ENCODE results near the gene PTMA.
"Not testable (repeated sequence)": the region's sequence is repeated elsewhere in the genome, so short reads cannot be mapped to it uniquely, and the experiment has no call there.

PTMA gene, protein sequence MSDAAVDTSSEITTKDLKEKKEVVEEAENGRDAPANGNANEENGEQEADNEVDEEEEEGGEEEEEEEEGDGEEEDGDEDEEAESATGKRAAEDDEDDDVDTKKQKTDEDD

DNA sequence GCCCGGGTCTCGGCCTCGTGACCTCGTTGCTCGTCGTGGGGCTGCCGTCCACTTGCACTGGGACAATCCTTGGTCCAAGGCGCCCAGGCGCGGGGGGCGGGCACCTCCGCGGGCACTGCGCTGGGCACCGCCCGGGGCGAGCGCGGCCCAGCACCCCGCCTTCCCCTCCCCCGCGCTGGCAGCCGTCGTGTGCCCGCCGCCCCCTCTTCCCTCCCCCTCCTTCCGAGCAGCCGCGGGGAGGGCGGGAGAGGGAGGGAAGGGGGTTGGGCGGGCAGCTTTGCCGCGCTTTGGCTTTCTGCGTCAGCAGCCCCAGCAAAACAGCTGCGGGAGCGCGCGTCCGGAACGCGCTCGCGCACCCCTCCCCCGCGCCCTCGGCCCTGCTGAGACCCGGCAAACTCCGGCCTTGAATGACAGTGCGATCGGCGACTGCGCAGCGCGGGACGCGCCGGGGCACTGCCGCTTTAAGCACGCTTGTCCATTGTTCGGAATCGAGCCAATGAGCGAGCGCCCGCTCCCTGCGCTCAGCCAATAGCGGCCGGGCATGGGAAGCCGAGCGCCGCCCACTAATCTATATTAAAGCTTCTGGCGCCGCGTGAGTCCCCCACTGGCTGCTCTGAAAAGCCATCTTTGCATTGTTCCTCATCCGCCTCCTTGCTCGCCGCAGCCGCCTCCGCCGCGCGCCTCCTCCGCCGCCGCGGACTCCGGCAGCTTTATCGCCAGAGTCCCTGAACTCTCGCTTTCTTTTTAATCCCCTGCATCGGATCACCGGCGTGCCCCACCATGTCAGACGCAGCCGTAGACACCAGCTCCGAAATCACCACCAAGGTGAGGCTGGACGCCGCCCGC is at the start of gene PTMA:
TSS of gene PTMA (plus strand) at position 599 of the 846 bp plus-strand sequence. CDS start at position 781, 182 bp downstream.
- DNase-seq, result peak; percentile 100

DNA sequence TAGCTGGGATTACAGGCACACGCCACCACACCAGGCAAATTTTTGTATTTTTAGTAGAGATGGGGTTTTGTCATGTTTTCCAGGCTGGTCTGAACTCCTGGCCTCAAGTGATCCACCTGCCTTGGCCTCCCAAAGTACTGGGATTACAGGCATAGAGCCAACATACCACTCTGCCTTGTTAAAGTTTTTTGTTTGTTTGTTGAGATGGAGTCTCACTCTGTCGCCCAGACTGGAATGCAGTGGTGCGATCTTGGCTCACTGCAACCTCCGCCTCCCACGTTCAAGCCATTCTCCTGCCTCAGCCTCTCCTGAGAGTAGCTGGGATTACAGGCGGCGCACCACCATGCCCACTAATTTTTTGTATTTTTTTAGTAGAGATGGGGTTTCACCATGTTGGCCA is 48.3 kb upstream of the PTMA start:
- not testable (repeated sequence) for DNase-seq

DNA sequence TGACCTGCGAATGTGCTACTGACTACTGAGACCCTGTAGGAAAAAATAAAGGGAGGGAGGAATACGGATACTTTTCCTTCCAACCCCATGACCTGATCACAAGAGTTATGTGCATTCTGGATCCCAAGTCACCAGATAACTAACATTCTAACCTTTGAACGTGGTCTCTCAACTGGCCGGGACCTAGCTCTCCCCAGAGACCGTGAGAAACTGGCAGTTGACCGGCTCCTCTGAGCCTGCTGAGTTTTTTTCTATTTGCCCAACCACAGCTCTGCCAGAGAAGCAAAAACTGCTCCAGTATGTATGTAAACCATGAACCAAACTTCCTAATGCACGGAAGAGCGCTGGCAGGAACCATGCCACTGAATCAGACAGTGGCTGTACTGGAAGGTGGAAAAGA is 47.5 kb upstream of the PTMA start:
- DNase-seq, result no peak

DNA sequence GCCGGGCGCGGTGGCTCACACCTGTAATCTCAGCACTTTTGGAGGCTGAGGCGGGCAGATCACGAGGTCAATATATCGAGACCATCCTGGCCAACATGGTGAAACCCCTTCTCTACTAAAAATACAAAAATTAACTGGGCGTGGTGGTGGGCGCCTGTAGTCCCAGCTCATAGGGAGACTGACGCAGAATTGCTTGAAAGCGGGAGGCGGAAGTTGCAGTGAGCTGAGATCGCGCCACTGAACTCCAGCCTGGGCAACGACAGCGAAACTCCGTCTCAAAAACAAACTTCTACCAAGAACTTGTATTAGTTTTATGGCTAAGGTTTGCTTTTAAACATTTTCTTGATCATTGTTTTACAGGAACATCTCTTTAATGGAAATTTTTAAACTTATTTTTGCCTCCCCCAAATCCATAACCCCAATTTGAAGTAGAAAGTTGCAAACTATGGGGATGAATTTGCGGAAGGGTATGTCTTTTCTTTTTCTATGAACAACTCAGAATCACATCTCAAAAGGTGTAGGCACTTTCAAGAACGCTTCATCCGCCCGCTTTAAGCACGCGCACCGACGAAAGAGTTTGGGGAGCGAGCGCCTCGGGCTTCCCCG is 46.8 kb upstream of the PTMA start:
- no peak for DNase-seq

DNA sequence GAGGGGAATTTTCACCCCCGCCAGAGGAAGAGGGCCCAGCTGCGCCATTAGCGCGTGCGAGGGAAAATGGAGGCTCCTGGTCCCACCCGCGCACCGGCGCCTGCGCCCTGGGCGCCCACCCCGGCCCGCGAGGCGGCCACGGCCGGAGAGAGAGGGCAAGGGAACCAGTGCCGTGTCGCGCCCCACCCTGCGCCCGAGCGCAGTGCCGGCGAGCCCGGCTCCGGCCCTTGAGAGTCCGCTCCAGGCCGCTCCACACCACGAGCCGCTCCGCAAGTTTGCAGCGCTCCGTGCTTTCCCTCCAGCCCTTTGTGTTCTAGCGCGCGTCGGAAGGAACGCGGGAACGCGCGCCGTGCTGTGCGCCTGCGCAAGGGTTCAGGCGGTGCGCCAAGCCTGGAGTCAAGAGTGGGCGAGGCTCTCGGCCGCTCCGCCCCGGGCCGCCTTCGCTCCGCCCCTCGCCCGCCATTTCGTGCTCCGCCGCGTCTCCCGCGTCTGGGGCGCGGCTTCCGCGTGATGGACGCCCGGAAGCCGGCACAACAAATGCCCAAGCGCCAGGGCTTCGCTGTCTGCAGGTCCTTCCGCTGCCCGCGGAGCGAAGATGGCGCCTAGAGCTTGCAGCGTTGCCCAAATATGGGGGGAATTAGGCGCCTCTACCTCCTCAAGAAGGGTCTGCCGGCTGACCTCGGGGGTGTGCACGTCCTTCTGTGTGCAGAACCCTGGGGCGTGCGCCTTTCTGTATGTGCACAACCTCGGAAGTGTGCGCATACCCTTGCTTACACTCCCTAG is 46.1 kb upstream of the PTMA start:
- peak; percentile 97 for DNase-seq

DNA sequence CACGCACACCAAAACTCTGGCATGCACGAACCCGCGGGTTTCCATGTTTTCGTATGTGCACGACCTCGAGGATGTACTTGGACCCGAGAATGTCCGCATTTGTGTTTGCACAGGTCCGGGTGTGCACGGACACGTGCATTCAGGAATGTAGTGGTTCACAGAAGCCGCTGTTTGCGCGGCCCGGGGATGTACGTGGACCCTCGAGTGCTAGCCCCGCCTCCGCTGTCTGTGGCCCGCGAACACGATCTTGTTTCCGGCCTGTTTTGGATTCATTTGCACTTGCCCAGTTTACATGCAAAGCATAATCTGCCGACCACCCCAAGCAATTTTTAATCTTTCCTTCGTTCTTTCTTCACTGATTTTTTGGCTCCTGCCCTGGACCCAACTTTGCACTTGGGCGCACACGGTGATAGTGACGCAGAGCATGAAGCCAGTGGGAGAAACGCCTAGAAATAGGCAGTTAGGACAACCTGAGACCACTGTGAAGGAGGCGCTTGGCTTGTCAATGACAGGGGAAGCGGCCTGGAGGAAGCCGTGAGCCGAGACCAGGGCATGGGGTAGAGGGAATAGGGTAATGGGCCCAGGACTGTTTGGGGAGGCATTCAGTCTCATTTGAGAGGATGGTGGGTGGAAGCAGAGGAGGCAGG is 45.4 kb upstream of the PTMA start:
- no peak for DNase-seq

DNA sequence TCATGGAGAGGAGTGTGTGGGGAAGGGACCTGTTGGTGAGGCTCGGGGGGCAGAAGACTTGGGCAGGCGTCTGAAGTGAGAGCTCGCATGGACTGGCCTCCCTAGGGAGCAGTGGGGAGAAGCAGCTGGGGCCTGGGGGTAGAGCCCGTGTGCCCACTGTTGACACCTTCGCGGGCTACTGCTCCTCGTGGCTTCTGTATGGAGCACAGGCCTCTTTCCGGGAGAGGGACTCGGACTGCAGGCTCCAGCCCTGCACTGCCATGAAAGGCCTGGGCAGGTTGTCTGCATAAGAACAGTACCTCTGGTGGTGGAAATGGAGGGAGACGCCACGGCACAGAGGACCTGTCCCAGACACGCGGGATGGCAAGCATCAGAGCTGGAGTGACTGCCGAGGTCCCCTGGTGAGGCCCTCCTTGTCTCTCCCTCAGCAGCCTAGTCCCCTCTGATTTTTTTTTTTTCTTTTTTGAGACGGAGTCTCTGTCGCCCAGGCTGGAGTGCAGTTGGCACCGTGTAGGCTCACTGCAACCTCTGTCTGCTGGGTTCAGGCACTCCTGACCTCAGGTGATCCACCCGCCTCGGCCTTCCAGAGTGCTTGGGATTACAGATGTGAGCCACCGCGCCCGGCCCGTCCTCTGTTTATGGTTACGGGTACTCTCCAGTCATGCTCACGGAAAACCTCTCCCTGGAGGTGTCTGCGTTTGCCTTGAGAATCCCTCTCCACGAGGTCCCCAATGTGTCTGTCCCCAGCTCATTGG is 44.7 kb upstream of the PTMA start:
- DNase-seq, result no peak

DNA sequence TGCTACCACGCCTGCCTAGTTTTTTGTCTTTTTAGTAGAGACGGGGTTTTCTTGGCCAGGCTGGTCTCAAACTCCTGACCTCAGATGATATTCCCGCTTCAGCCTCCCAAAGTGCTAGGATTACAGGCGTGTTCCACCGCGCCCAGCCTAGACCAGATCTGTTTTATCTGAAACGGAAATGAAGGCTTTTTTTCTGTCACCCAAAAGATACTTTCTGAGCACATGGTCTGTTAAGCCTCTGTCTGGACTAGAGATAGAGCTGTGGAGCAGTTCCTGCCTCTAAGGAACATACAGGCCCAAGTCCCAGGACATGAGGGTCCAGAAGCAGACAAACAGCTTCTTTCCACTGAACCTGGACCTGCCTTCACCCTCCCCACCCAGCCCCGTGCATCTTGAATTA is 43.6 kb upstream of the PTMA start:
- no peak for DNase-seq

DNA sequence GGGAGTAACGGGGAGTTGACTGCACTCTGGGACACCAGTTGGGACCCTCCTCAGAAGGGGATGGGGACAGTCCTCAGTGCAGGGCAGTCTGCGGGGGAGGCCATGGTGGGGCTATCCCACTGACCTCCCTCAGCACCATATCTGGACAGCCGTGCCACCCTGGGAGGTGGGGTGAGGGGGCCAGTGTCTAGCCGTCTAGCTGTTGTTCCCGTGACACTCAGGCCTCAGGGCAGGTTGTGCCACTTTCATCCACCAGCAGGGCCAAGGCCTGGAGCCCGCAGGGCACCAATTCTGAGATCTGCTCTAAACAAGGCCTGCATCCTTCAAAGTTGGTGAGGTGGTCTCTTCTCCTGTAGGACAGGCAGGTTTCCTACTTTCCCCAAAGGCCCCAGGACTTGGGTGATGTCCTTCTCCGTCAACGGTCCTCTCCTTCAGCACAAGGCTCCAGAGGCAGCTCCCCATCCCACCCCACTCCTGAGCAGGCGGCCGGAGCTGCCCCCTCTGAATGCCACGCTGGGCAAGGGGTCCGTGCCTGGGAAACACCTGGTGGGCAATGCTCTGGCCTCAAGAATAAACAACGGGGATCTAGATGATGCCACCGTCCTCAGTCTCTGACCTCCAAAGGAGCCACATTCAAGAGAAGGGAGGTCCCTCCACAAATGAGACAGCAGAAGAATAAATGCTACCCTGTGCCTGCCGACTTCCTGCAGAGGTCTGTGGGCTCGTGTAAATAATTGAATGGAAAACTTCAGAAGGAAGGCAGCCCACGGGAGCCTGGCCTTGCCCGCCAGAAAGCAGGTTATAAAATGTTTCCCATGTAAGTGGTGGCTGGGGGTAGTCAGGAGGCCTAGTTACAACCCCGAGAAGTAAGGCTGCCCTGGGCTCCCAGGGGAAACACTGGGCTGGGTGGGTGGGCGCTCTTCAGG is 42.8 kb upstream of the PTMA start:
- DNase-seq, result no peak

DNA sequence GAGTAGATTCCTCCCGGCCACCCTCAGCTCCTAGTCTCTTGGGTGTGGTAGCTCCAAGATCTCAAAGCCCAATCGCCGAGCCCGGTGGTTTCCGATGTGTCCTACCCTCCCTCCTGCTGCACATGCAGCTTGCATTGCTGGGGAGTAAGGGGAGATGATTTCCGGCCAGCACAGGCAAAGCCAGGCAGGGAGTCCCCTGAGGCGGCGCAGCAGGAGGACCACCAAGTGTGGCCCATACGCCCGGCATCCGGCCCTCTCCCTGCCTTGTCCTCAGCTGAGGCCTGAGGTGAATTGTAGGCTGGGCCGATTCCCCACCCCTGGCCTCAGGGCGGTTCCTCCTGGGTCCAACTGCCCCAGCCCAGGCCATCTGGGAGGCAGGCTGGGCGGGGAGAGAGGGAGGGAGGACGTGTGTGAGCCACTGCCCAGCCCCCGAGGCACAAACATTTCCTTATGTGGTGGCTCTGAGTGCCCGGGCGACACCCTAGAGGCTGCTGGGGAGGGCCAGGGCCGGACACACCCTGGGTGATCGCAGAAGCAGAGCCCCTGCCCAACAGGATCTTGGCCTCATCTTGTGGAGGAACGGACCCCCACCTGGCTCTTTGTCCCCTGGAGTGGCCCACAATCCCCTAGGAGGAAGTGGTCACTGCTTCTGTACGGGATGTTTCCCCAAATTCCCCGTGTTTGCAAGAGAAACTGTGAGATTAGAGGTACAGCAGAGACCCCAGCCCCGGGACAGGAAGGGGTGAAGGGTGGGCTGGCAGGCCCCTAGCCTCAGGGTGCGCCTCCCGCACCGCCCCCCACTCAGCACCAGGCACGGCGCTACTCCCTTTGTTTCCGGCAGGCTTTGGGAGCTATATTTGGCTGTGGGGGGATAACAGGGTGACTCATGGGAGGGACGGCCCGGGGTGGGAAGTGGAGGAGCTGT is 41.9 kb upstream of the PTMA start:
- peak; percentile 73 for DNase-seq

DNA sequence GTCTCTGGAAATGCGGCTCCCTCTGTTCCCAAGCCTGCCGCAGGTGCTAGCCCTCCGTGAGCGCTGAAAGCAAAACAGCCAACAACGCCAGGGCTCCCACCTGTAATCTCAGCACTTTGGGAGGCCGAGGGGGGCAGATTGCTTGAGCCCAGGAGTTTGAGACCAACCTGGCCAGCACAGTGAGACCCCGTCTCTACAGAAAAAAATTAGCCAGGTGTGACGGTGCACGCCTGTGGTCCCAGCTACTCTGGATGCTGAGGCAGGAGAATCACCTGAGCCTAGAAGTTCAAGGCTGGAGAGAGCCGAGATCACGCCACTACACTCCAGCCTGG is 41.3 kb upstream of the PTMA start:
- DNase-seq, result no peak

DNA sequence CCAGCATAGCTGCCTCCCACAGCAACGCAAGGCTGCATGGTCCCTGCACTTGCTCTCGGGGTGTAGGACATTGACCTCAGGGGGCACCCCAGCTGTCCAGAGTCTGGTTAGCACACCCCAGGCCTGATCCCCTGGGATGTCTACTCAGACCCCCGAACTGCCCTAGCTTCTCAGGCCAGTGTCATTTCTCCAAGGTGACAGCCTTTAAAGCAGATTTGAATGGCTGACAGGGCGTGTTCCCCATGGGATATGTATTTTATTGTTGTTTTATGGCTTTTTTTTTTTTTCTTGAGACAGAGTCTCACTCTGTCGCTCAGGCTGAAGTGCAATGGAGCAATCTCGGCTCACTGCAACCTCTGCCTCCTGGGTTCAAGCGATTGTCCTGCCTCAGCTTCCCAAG is 40.8 kb upstream of the PTMA start:
- no peak for DNase-seq

DNA sequence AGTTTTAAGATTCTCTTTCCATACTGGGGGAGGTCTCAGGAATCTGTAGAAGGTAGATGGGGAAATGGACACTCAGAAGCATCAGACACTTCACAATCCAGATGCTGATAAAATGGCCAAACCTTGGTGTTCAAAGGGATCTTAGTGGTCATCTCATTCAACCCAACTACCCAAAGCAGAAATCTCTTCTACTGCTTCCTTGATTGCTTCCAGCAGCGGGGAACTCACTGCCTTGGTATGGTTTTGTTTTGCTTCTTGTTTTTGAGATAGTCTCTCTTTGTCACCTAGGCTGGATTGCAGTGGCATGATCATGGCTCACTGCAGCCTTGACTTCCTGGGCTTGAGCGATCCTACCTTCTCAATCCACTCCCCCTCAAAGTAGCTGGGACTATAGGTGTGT is 39.3 kb upstream of the PTMA start:
- no peak for DNase-seq

DNA sequence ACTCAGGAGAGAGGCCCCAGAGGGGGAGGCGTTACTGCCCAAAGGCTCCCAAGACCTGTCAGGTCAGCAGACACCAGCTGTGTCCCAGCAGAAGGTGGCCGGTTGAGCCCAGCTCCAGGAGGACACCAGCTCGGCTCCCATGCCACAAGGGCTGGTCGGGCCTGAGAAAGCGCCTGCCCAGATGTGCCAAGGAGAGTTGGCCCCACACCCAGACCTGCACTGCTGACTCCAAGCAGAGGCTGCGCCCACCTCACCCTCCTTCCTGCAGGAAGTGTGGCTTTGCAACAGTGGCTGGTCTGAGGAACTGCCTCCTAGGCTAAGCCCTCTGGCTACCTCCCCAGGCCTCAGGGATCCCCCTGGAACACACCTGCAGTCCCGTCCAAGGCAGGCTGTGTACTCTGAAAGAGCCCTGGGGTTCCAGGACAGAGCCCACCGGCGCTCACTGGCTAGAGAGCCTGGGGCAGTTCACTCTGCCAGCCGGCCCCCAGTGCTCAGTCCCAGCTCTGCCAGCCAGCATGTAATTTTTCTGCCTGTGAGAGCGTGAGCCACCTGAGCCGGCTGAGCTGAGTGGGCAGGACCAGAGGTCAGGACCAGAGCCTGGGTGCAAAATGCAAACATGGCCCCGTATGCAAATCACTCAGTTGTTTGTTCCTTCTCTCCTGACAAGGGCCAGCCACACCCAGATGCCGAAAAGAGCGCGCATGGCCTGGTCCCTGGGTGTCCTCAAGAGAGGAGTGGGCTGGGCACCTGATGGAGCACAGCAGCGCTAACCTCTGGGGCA is 36.9 kb upstream of the PTMA start:
- DNase-seq, result peak; percentile 72

DNA sequence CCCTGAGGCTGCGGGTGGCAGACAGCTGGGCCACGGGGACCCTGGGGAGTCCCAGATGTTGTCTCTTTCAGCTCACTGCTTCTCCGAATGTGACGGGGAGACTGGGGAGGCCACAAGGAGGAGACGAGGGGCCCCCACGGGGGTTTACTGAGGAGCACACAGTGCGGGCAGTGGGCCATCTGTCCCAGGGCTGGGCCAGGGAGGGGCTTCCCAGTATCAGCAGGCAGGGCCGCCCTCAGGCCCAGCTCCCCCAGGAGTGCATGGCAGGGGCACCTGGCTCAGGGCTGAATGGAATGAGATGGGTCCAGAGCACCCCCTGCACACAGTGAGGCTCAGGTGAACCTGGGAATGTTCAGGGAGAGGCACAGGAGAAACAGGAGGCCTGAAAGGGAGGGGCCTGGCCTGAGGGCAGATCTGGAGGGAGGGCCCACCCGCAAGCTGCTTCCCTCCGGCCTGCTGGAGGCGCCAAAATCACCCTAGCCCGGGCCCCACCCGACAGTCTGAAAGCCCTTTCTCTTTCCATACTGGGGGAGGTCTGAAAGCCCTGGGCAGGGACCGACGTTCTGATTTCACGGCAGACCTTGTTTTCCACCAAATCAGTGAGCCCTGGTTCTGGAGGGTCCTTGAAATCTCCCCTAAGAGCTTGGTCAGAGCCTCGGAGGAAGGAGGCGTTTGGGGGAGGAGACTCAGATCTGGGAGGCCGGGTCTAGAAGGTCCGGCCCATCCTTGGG is 35.5 kb upstream of the PTMA start:
- DNase-seq, result peak; percentile 91

DNA sequence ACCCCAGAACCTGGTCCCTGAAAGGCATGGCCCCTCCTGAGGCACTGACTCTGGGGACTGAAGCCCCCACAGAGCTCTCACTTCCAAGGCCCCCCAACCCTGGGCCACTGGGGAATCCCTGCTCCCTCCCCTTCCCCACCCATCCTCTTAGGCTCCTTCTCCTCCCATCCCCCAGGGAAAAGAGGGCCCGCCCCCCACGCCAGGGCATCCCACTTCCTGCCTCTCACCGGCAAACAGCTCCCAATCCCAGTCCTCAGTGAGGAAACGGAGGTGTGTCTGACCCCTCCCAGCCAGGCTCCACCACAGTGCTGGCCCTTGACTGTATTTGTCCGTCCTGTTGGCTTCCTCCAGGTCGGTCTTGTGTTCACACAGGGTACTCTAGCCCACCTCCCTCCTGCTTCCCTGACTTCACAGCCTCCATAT is 35.0 kb upstream of the PTMA start:
- no peak for DNase-seq

DNA sequence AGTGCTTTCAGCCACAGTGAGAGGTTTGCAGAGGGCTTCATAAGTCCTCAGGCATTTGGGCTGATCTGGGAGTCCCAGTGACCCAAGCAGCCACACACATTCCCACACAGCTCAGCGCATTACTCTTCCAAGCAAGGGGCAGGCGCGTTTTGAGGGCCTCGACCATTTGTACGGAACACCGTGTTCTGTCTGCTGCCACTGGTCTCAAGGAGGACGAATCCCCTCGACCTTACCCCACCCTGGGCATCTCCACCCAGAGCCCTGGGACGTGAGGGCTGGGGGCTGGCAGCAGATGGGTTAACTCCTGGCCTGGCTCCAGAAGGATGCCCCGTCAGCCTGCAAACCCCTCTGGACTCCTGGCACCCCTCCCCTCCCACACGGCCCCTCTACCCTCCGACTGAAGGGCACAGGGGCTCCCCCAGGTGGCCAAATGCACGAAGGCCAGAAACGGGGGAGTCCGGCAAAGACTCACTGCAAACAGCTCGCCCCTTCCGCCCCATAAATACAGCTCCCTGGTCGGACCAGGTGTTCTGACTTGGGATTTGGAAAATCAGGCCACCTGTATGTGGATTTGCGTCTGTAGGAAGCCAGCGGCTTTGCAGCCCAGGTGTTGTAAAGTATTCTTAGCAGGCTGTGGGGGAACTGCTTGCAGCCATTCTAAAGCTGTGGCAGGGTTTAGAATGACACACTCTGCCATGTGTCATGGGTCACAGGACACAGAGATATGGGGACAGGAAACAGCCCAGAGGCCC is 33.6 kb upstream of the PTMA start:
- DNase-seq, result peak; percentile 72

DNA sequence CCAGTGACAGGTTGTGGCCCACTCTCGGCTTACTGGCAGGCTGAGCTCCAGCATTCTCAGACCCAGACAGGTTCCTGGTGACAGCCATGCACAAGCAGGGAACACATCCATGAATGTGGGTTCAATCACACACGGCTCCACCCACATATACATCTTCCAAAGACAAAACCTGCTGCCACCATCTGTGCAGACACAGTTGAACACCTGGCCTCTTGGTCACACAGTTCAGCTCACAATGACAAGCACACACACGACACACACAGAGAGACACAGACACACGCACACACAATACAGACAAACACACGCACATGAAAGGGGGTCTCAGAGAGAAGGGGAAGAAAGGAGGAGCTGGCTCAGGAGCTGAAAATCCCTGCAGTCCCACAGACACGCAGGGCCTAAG is 32.1 kb upstream of the PTMA start:
- DNase-seq, result no peak
